Ascending aorta (tissue), 2 donors: Measurements from ENCODE around the gene SCLT1. TPM values are rescaled to one million over a fixed set of nuclear protein-coding genes. Genes with fewer than 3 reads are reported as not detected.

Source experiments
- DNase-seq, 2 donors: peaks; one replicate each; pipeline ENCODE4 v3.0.0-alpha.2; 2019; ENCODE audit warnings: low spot score in 2 of 2
- H3K27ac ChIP-seq, 2 donors: fragments of 200-600 bp; sonication (generic); one replicate each; pipeline ENCODE4 v1.5.1; 2016 to 2017; ENCODE audit warnings: mild to moderate bottlenecking in 1 of 2
- H3K27me3 ChIP-seq: fragments of 200-600 bp; sonication (generic); one replicate; pipeline ENCODE4 v1.5.1; 2017
- H3K36me3 ChIP-seq, 2 donors: fragments of 200-600 bp; sonication (generic); one replicate each; pipeline ENCODE4 v1.5.1; 2016
- H3K4me1 ChIP-seq, 2 donors: fragments of 200-600 bp; sonication (generic); one replicate each; pipeline ENCODE4 v1.5.1; 2016 to 2017; ENCODE audit warnings: mild to moderate bottlenecking in 1 of 2
- H3K4me3 ChIP-seq, 2 donors: fragments of 200-600 bp; sonication (generic); one replicate each; pipeline ENCODE4 v1.5.1; 2016 to 2017; ENCODE audit warnings: mild to moderate bottlenecking in 1 of 2
- H3K9me3 ChIP-seq, 2 donors: fragments of 200-600 bp; sonication (generic); one replicate each; pipeline ENCODE4 v1.5.1; 2016
- CTCF ChIP-seq, 3 experiments: fragments of 200-600 bp in 2 of 3; fragments of 450-650 bp in 1 of 3; sonication (generic) in 2 of 3; IDR thresholded peaks; one replicate each; pipeline ENCODE4 v1.5.1; 2016 to 2019; ENCODE audit warnings: antibody characterized with exemption in 3 of 3, mild to moderate bottlenecking in 1 of 3, moderate library complexity in 1 of 3
- intact Hi-C: fragments of 100-400 bp; cut with DNase I; formaldehyde crosslinking; loops from one replicate; pipeline ENCODE4 v1.15.1; 2023
- total RNA-seq: library from RNA; depleted of rRNA; stranded (reverse); fragments of >200 nt; gene quantifications from one replicate; pipeline ENCODE4 v1.1.0, GENCODE V29; 2016

Gene SCLT1
- total RNA-seq, 1 donor from 2014 or later: 7.0 TPM

- Histone ChIP-seq H3K27ac (no peak overlapping the region), H3K27me3 (no peaks in the 10 kb centered on the region), H3K4me3 (no peak overlapping the region), H3K36me3 (peaks cover 62 to 90% of the 10 kb centered on the region in 2 donors), H3K4me1 (peaks cover 0 to 5% of the 10 kb centered on the region in 2 donors), H3K9me3 (no peaks in the 10 kb centered on the region)
- DNase-seq: no peak
- no peak for TF ChIP-seq CTCF (IDR thresholded peaks at IDR 0.05)
- intact Hi-C loops: no loop called here
Observed at GRCh38 chr4:128854433-128854832, 238.9 kb downstream of the SCLT1 start.

- H3K27ac ChIP-seq: no peak overlapping the region
- TF ChIP-seq CTCF (IDR thresholded peaks at IDR 0.05): no peak
- no peak overlapping the region for H3K4me3 ChIP-seq
- intact Hi-C loops: no loop called here
- peaks cover 69 to 97% of the 10 kb centered on the region in 2 donors for H3K36me3 ChIP-seq
- H3K9me3 ChIP-seq: no peaks in the 10 kb centered on the region
- no peaks in the 10 kb centered on the region for H3K27me3 ChIP-seq
- no peaks in the 10 kb centered on the region for H3K4me1 ChIP-seq
- no peak for DNase-seq
Observed at GRCh38 chr4:128853741-128854140, 239.6 kb downstream of the SCLT1 start.

GRCh38 chr4:128850252-128850651 is 243.1 kb downstream of the SCLT1 start:
- intact Hi-C loops: no loop called here
- DNase-seq: no peak
- Histone ChIP-seq H3K36me3 (peaks cover 77 to 96% of the 10 kb centered on the region in 2 donors), H3K4me1 (peaks cover 0 to 4% of the 10 kb centered on the region in 2 donors), H3K27ac (no peak overlapping the region), H3K9me3 (no peaks in the 10 kb centered on the region), H3K4me3 (no peak overlapping the region), H3K27me3 (no peaks in the 10 kb centered on the region)
- no peak for TF ChIP-seq CTCF (IDR thresholded peaks at IDR 0.05)

- Histone ChIP-seq H3K4me1 (peaks cover 0 to 11% of the 10 kb centered on the region in 2 donors), H3K9me3 (no peaks in the 10 kb centered on the region), H3K27ac (no peak overlapping the region), H3K27me3 (no peaks in the 10 kb centered on the region), H3K4me3 (no peak overlapping the region), H3K36me3 (peaks cover 80 to 96% of the 10 kb centered on the region in 2 donors)
- DNase-seq: no peak
- TF ChIP-seq CTCF (IDR thresholded peaks at IDR 0.05): no peak
- intact Hi-C loops: no loop called here
Observed at GRCh38 chr4:128848461-128848860, 244.9 kb downstream of the SCLT1 start.

GRCh38 chr4:128847082-128847724 is 246.1 kb downstream of the SCLT1 start:
- H3K36me3 ChIP-seq: peaks cover 72 to 84% of the 10 kb centered on the region in 2 donors
- no peak overlapping the region for H3K27ac ChIP-seq
- H3K4me3 ChIP-seq: no peak overlapping the region
- no peaks in the 10 kb centered on the region for H3K27me3 ChIP-seq
- H3K9me3 ChIP-seq: no peaks in the 10 kb centered on the region
- TF ChIP-seq CTCF (IDR thresholded peaks at IDR 0.05): no peak
- intact Hi-C loops: no loop called here
- DNase-seq: no peak
- peaks cover 0 to 11% of the 10 kb centered on the region in 2 donors for H3K4me1 ChIP-seq
